GM12878 (cell line): ENCODE results near the gene MACF1. TPM values are rescaled to one million over a fixed set of nuclear protein-coding genes. Genes with fewer than 3 reads are reported as not detected.
"Not testable (repeated sequence)": the region's sequence is repeated elsewhere in the genome, so short reads cannot be mapped to it uniquely, and the experiment has no call there.

ENCODE experiments used
- ATAC-seq: fragments of 200-7000 bp; cut with Tn5 transposase; 3 replicates; pipeline ENCODE4 v1.9.1; 2020; ENCODE audit warnings: mild to moderate bottlenecking, moderate library complexity
- BruUV-seq: library from RNA; stranded (reverse); fragments of 400-500 nt; replicated peaks from 2 replicates; lab custom pipeline; 2021; lab: Mats Ljungman, UMichigan
- CTCF ChIA-PET: fragments of 300-600 bp; sonication (Branson Sonifier 250); formaldehyde crosslinking; extraction: SDS; loops from one replicate; lab custom pipeline; 2021; ENCODE audit warnings: inconsistent platforms; lab: Yijun Ruan, JAX
- POLR2A ChIA-PET: fragments of 350-600 bp; formaldehyde crosslinking; extraction: SDS; loops from one replicate; lab custom pipeline; 2021; ENCODE audit warnings: inconsistent platforms; lab: Charles Lee
- RAD21 ChIA-PET: fragments of 300-600 bp; sonication (Branson Sonifier 250); formaldehyde crosslinking; loops from one replicate; lab custom pipeline; 2023; ENCODE audit warnings: antibody characterized with exemption; ENCODE audit not compliant: unreplicated experiment; lab: Charles Lee
- SMC1A ChIA-PET: fragments of 300-600 bp; sonication (Branson Sonifier 250); formaldehyde crosslinking; loops from one replicate; lab custom pipeline; 2023; ENCODE audit not compliant: unreplicated experiment, uncharacterized antibody; lab: Charles Lee
- DNase-seq: peaks from one replicate; pipeline ENCODE4 v3.0.0-alpha.2; 2011; ENCODE audit warnings: low read depth, low spot score
- FAIRE-seq: peaks from 3 replicates; lab custom pipeline; 2011; peaks lifted over from hg19 to GRCh38; lab: Jason Lieb, UNC
- H2AFZ ChIP-seq: 2 replicates; pipeline ENCODE4 v1.6.0; 2011; ENCODE audit warnings: low read depth, low read length, control low read depth; ENCODE audit not compliant: control insufficient read depth
- H3K27ac ChIP-seq: 2 replicates; pipeline ENCODE4 v1.5.1; 2011; ENCODE audit warnings: control low read depth; ENCODE audit not compliant: control insufficient read depth, insufficient read depth
- H3K27me3 ChIP-seq, 2 experiments: replicated peaks in 1 of 2; 2 replicates each; pipeline versions ENCODE4 v1.6.0 to v1.6.1; 2011; ENCODE audit warnings: low read length in 1 of 2; ENCODE audit not compliant: control insufficient read depth in 2 of 2, insufficient read depth in 2 of 2
- H3K36me3 ChIP-seq, 2 experiments: 2 replicates each; pipeline ENCODE4 v1.5.1; 2011; ENCODE audit warnings: low read length in 1 of 2; ENCODE audit not compliant: control insufficient read depth in 2 of 2, insufficient read depth in 2 of 2
- H3K4me1 ChIP-seq: 2 replicates; pipeline ENCODE4 v1.6.1; 2011; ENCODE audit warnings: mild to moderate bottlenecking, low read length, moderate library complexity, mixed read lengths; ENCODE audit not compliant: control insufficient read depth, insufficient read depth
- H3K4me2 ChIP-seq: 2 replicates; pipeline ENCODE4 v1.6.0; 2011; ENCODE audit warnings: control low read depth; ENCODE audit not compliant: control insufficient read depth, insufficient read depth
- H3K4me3 ChIP-seq: fragments of 200-600 bp; sonication (generic); 2 replicates; pipeline ENCODE4 v1.5.1; 2016
- H3K79me2 ChIP-seq: 2 replicates; pipeline ENCODE4 v1.6.0; 2011; ENCODE audit warnings: low read length; ENCODE audit not compliant: control insufficient read depth, insufficient read depth
- H3K9ac ChIP-seq: 2 replicates; pipeline ENCODE4 v1.8.0; 2011; ENCODE audit warnings: low read length, control low read depth, mixed read lengths; ENCODE audit not compliant: control insufficient read depth, insufficient read depth
- H3K9me3 ChIP-seq: replicated peaks from 3 replicates; pipeline ENCODE4 v1.5.1; 2011; ENCODE audit warnings: mild to moderate bottlenecking, low read length; ENCODE audit not compliant: control insufficient read depth, insufficient read depth
- H4K20me1 ChIP-seq: 2 replicates; pipeline ENCODE4 v1.6.0; 2011; ENCODE audit not compliant: control insufficient read depth, insufficient read depth
- ATF7 ChIP-seq: fragments of 450-650 bp; IDR thresholded peaks from 2 replicates; pipeline ENCODE4 v1.6.1; 2016; ENCODE audit warnings: low read depth, mild to moderate bottlenecking
- WGBS: methylation state at CpG from one replicate; pipeline ENCODE4 v1.1.6; 2016; ENCODE audit warnings: low lambda C conversion rate; ENCODE audit not compliant: insufficient replicate concordance, insufficient coverage; ENCODE audit errors: missing lambda C conversion rate; 5-methylcytosine and 5-hydroxymethylcytosine counted together
- in situ Hi-C: fragments of 300-500 bp; cut with MboI; formaldehyde crosslinking; loops from 9 replicates; pipeline ENCODE4 v1.14.3; 2018; ENCODE audit warnings: mixed read lengths
- intact Hi-C: fragments of 100-400 bp; cut with micrococcal nuclease; formaldehyde crosslinking; loops from one replicate; pipeline ENCODE4 v1.14.2; 2022; ENCODE audit not compliant: unreplicated experiment
- polyA plus RNA-seq, 11 experiments: library from polyadenylated mRNA; depleted of rRNA in 4 of 11; unstranded in 6 of 11; stranded (reverse) in 5 of 11; fragments of >200 nt; fragmentation: Nextera tagmentation in 4 of 11; fragmentation: Illumina TruSeq in 1 of 11; extraction: Ambion mirVana in 4 of 11; extraction: Trizol in 1 of 11; gene quantifications; 1 replicate in 1 of 11; 2 replicates in 10 of 11; pipeline versions ENCODE4 v1.2.1 to v1.2.3, GENCODE V29; 2011 to 2016; ENCODE audit warnings: inconsistent platforms in 2 of 11, missing spikeins in 2 of 11, low read depth in 1 of 11
- total RNA-seq, 4 experiments: library from RNA; depleted of rRNA in 3 of 4; stranded (reverse); fragments of >200 nt in 3 of 4; fragmentation: Illumina TruSeq in 1 of 4; extraction: Trizol in 1 of 4; gene quantifications; 2 replicates each; pipeline versions ENCODE4 v1.2.1 to v1.2.3, GENCODE V29; 2013 to 2021

Gene MACF1
- total and polyA plus RNA-seq, 10 of the 15 experiments (the other 5 are each of a cell fraction or from before 2014, with no cell fraction given), result 15.5 to 201 (median 76.9) TPM

DNA sequence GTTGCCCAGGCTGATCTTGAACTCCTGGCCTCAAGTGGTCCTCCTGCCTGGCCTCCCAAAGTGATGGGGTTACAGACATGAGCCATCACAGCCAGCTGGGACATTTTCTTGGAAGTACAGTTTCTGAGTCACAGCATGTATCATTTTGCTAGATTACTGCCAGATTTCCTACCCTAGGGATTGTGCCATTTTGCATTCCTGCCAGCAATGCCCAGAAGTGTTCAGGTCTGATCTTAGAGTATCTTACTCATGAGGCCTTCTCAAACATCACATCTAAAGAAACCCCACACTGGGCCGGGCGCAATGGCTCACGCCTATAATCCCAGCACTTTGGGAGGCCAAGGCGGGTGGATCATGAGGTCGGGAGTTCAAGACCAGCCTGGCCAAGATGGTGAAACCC lies 297.2 kb downstream of the MACF1 start:
- ChIA-PET CTCF (no interaction called here), SMC1A (interaction anchor here (0.7 kb wide), 1 partner anchor 37 kb away, joined by 3 read pairs; no protein-coding TSS in a partner anchor), POLR2A (interaction anchor here (0.6 kb wide), 1 partner anchor 273 kb away, joined by 3 read pairs; no protein-coding TSS in a partner anchor), RAD21 (no interaction called here)
- Histone ChIP-seq H3K9me3 (no peaks in the 10 kb centered on the region), H3K79me2 (no peaks in the 10 kb centered on the region), H3K36me3 (no peaks in the 10 kb centered on the region), H2AFZ (no peak overlapping the region), H3K4me1 (no peaks in the 10 kb centered on the region), H3K27ac (no peak overlapping the region), H3K27me3 (no peaks in the 10 kb centered on the region), H3K4me3 (no peak overlapping the region), H4K20me1 (no peaks in the 10 kb centered on the region), H3K9ac (no peak overlapping the region), H3K4me2 (no peak overlapping the region)
- in situ Hi-C loops, result no loop called here
- FAIRE-seq, result no peak
- no TSS peak for BruUV-seq
- no peak for DNase-seq
- intact Hi-C loops, result no loop called here
- 75% methylated on average over 5 of the region's 5 CpGs for WGBS
- no peak for ATAC-seq
- TF ChIP-seq ATF7, result no peak
- TF ChIP-seq, all 136 proteins: peak for 0

DNA sequence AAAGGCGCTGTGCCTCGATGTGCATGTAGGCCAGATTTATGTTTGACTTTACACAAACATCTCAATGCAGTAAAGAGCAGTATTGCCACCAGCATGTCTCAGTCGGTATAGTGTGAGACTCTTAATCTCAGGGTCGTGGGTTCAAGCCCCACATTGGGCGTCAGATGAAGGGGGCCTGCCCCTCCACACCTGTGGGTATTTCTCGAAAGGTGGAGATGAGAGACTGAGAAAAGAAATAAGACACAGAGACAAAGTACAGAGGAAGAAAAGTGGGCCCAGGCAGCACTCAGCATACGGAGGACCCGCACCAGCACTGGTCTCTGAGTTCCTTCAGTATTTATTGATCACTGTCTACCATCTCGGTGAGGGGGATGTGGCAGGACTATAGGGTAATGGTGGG lies 299.9 kb downstream of the MACF1 start:
- H3K4me1 ChIP-seq, H3K4me3 ChIP-seq, H3K9me3 ChIP-seq, H3K4me2 ChIP-seq, H3K27me3 ChIP-seq, H2AFZ ChIP-seq, RAD21 ChIA-PET, POLR2A ChIA-PET, CTCF ChIA-PET, H3K27ac ChIP-seq, SMC1A ChIA-PET, H3K36me3 ChIP-seq, intact Hi-C loops, H4K20me1 ChIP-seq, ATAC-seq, H3K9ac ChIP-seq, H3K79me2 ChIP-seq, FAIRE-seq, in situ Hi-C loops, BruUV-seq, DNase-seq: not testable (repeated sequence)
- 71% methylated on average over 9 of the region's 9 CpGs for WGBS
